HCT116 (cell line): ENCODE data around the gene ENKD1.

Experiments used
- CEBPB ChIP-seq: IDR thresholded peaks from 2 replicates; pipeline ENCODE4 v1.6.1; 2012; ENCODE audit warnings: low read depth
- EZH2 ChIP-seq: fragments of 200-600 bp; sonication (generic); IDR thresholded peaks from 2 replicates; pipeline ENCODE4 v1.6.1; 2017; ENCODE audit warnings: antibody characterized with exemption, mixed run types
- EZH2phosphoT487 ChIP-seq: fragments of 200-600 bp; IDR thresholded peaks from 2 replicates; pipeline ENCODE4 v1.6.1; 2018; ENCODE audit warnings: antibody characterized with exemption, borderline replicate concordance
- FOSL1 ChIP-seq: IDR thresholded peaks from 2 replicates; pipeline ENCODE4 v1.6.1; 2012; ENCODE audit warnings: low read depth
- JUND ChIP-seq: IDR thresholded peaks from 2 replicates; pipeline ENCODE4 v1.6.1; 2012
- SIN3A ChIP-seq: IDR thresholded peaks from 2 replicates; pipeline ENCODE4 v1.6.1; 2012; ENCODE audit warnings: low read depth
- SRF ChIP-seq: IDR thresholded peaks from 2 replicates; pipeline ENCODE4 v1.6.1; 2012; ENCODE audit warnings: low read depth
- ZNF274 ChIP-seq: fragments of 200-500 bp; sonication (Bioruptor generic); IDR thresholded peaks from 2 replicates; pipeline ENCODE4 v1.6.1; 2014; ENCODE audit warnings: mild to moderate bottlenecking, low read depth, low read length, inconsistent platforms
- TF ChIP-seq, protein P1 (sequence below), 3 experiments: fragments of 200-600 bp in 1 of 3; sonication (generic) in 1 of 3; IDR thresholded peaks in 2 of 3; conservative IDR thresholded peaks in 1 of 3; 2 replicates each; pipeline ENCODE4 v1.5.1; 2012 to 2017; ENCODE audit warnings: low read depth in 2 of 3, low read length in 2 of 3, antibody characterized with exemption in 1 of 3, borderline replicate concordance in 1 of 3, control low read depth in 1 of 3, mild to moderate bottlenecking in 1 of 3, mixed read lengths in 1 of 3, mixed run types in 1 of 3, moderate library complexity in 1 of 3; ENCODE audit not compliant: insufficient read depth in 1 of 3
- TF ChIP-seq, protein P2 (sequence below): IDR thresholded peaks from 2 replicates; pipeline ENCODE4 v1.6.1; 2012

DNA sequence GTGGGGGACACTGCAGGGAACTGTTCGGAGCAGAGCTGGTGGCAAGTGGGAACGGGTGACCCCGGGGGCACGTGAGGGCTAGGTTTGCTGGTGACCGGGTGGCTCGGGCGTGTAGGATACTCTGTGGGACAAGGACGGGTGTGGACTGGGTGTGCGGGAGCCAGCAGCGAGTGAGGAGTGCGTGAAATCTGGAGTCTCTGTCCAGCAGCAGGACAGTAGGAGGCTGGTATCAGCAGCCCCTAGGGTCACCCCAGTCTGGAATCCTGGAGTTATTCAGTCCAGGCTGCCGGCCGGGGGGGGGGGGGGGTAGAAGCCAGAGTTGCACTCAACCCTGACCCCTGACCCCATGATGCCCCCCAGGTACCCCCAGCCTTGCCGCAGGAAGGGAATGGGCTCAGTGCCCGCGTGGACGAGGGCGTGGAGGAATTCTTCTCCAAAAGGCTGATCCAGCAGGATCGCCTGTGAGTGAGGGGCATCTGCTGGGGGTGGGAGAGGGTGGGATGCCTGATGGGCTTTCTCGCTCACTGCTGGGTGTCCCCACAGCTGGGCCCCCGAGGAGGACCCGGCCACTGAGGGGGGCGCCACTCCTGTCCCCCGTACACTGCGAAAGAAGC lies 12.7 kb downstream of the ENKD1 start:
- TF ChIP-seq EZH2 = no peak
- TF ChIP-seq, protein P1, sequence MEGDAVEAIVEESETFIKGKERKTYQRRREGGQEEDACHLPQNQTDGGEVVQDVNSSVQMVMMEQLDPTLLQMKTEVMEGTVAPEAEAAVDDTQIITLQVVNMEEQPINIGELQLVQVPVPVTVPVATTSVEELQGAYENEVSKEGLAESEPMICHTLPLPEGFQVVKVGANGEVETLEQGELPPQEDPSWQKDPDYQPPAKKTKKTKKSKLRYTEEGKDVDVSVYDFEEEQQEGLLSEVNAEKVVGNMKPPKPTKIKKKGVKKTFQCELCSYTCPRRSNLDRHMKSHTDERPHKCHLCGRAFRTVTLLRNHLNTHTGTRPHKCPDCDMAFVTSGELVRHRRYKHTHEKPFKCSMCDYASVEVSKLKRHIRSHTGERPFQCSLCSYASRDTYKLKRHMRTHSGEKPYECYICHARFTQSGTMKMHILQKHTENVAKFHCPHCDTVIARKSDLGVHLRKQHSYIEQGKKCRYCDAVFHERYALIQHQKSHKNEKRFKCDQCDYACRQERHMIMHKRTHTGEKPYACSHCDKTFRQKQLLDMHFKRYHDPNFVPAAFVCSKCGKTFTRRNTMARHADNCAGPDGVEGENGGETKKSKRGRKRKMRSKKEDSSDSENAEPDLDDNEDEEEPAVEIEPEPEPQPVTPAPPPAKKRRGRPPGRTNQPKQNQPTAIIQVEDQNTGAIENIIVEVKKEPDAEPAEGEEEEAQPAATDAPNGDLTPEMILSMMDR (IDR thresholded peaks at IDR 0.05 in 2 of 3, conservative IDR thresholded peaks at IDR 0.05 in 1 of 3; ENCODE audit: borderline replicate concordance in 1 of 3, insufficient read depth in 1 of 3, low read depth in 2 of 3, low read length in 2 of 3) = no peak
- TF ChIP-seq EZH2phosphoT487 = no peak
- TF ChIP-seq SIN3A = no peak
- no peak for TF ChIP-seq SRF
- no peak for TF ChIP-seq ZNF274
- no peak for TF ChIP-seq CEBPB
- TF ChIP-seq JUND = no peak
- TF ChIP-seq, protein P2, sequence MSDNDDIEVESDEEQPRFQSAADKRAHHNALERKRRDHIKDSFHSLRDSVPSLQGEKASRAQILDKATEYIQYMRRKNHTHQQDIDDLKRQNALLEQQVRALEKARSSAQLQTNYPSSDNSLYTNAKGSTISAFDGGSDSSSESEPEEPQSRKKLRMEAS = no peak
- TF ChIP-seq FOSL1 = no peak
